ENCODE measurements around the gene DBT.

The DBT gene

GRCh38 chr1:100198596-100198995, 51.0 kb downstream of the DBT start:
- no peak for DNase-seq (ENCODE audit: low read depth in 2 of 2, low spot score in 1 of 2)

GRCh38 chr1:100188617-100189016, 61.0 kb downstream of the DBT start:
- no peak for DNase-seq (ENCODE audit: low read depth in 2 of 2, low spot score in 1 of 2)

GRCh38 chr1:100187912-100188311, 61.7 kb downstream of the DBT start:
- DNase-seq (ENCODE audit: low read depth in 2 of 2, low spot score in 1 of 2) = no peak

GRCh38 chr1:100184536-100184935, 65.1 kb downstream of the DBT start:
- DNase-seq (ENCODE audit: low read depth in 2 of 2, low spot score in 1 of 2) = no peak

- no peak for DNase-seq (ENCODE audit: low read depth in 2 of 2, low spot score in 1 of 2)
These were observed 66.3 kb downstream of the DBT start for GRCh38 chr1:100183370-100183769.

- no peak for DNase-seq (ENCODE audit: low read depth in 2 of 2, low spot score in 1 of 2)
These were observed 71.5 kb downstream of the DBT start, which contains the start of gene LRRC39 for GRCh38 chr1:100178091-100178490. Gene LRRC39, minus strand, starts transcription at chr1:100178256. Its CDS starts 9,740 bp downstream, at chr1:100168516.

- no peak for DNase-seq (ENCODE audit: low read depth in 2 of 2, low spot score in 1 of 2)
These were observed 72.2 kb downstream of the DBT start for GRCh38 chr1:100177295-100178041.

GRCh38 chr1:100168051-100168450, 81.6 kb downstream of the DBT start:
- DNase-seq (ENCODE audit: low read depth in 2 of 2, low spot score in 1 of 2) = no peak

GRCh38 chr1:100164702-100165101, 84.9 kb downstream of the DBT start:
- no peak for DNase-seq (ENCODE audit: low read depth in 2 of 2, low spot score in 1 of 2)

GRCh38 chr1:100164216-100164615, 85.4 kb downstream of the DBT start:
- DNase-seq (ENCODE audit: low read depth in 2 of 2, low spot score in 1 of 2) = no peak

GRCh38 chr1:100162881-100163280, 86.8 kb downstream of the DBT start:
- no peak for DNase-seq (ENCODE audit: low read depth in 2 of 2, low spot score in 1 of 2)

GRCh38 chr1:100152271-100152670, 97.4 kb downstream of the DBT start:
- DNase-seq (ENCODE audit: low read depth in 2 of 2, low spot score in 1 of 2) = no peak

GRCh38 chr1:100151679-100152078, 98.0 kb downstream of the DBT start:
- no peak for DNase-seq (ENCODE audit: low read depth in 2 of 2, low spot score in 1 of 2)

- no peak for DNase-seq (ENCODE audit: low read depth in 2 of 2, low spot score in 1 of 2)
These were observed 101.8 kb downstream of the DBT start for GRCh38 chr1:100147875-100148274.

GRCh38 chr1:100146958-100147357, 102.7 kb downstream of the DBT start:
- no peak for DNase-seq (ENCODE audit: low read depth in 2 of 2, low spot score in 1 of 2)

GRCh38 chr1:100145116-100145515, 104.5 kb downstream of the DBT start:
- DNase-seq (ENCODE audit: low read depth in 2 of 2, low spot score in 1 of 2) = no peak

- no peak for DNase-seq (ENCODE audit: low read depth in 2 of 2, low spot score in 1 of 2)
These were observed 107.3 kb downstream of the DBT start for GRCh38 chr1:100142343-100142742.

- DNase-seq (ENCODE audit: low read depth in 2 of 2, low spot score in 1 of 2) = no peak
These were observed 108.4 kb downstream of the DBT start for GRCh38 chr1:100141192-100141591.

- DNase-seq (ENCODE audit: low read depth in 2 of 2, low spot score in 1 of 2) = no peak
These were observed 112.0 kb downstream of the DBT start for GRCh38 chr1:100137602-100138001.

Measured in stimulated activated CD8-positive, alpha-beta memory T cell treated with anti-CD3 and anti-CD28 coated beads, Interleukin-4, amount 100 ng/mL, for 1 hour (primary cell).